ENCODE data around the gene TRANK1.
"Not testable (repeated sequence)": the region's sequence is repeated elsewhere in the genome, so short reads cannot be mapped to it uniquely, and the experiment has no call there.

The TRANK1 gene

GRCh38 chr3:36957063-36957462, 12.2 kb upstream of the TRANK1 start:
- DNase-seq (ENCODE audit: low read depth) = no peak

- DNase-seq (ENCODE audit: low read depth) = no peak
Measured at GRCh38 chr3:36956155-36956554, 11.3 kb upstream of the TRANK1 start.

DNA sequence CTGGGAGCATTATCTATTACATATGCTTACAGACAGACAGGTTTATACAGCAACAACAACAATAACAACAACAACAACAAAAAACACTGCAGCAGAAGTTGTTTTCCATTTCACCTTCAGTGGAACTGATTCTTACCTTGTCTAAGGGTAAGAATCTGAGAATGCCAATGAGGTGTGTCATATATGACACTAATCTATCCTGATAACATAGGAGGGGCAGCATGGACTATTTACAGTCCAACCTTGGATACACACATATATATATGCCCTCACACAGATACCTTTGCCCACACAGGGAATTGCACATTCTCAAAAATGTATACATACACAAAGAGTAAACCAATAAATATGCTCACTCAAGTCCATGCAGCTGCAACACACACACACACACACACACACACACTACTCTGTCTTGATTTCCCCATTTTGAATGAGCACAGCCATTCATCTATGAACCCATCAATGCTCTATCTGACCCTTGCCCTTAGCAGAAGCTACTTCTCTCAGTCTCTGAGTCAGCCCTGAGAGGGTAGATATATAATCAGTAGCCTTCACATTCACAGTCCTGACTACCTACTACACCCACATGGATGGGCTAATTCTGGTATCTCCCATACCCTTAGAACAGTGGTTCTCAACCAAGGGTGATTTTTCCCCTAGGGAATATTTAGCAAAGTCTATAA, 9.7 kb upstream of the TRANK1 start:
- no peak for DNase-seq (ENCODE audit: low read depth)

DNA sequence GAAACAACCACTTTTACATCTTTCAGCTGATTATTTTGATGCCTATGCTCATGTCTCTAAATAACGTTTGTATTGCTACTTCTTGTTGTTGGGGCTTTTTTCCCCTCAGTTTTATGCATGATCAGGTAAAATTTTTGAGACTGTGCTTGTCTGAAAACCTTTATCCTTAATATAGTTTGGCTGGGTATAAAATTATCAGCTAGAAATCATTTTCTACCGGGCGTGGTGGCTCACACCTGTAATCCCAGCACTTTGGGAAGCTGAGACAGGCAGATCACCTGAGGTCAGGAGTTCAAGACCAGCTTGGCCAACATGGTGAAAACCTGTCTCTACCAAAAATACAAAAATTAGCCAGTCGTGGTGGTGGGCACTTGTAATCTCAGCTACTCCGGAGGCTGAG, 3.0 kb upstream of the TRANK1 start:
- not testable (repeated sequence) for DNase-seq (ENCODE audit: low read depth)

DNA sequence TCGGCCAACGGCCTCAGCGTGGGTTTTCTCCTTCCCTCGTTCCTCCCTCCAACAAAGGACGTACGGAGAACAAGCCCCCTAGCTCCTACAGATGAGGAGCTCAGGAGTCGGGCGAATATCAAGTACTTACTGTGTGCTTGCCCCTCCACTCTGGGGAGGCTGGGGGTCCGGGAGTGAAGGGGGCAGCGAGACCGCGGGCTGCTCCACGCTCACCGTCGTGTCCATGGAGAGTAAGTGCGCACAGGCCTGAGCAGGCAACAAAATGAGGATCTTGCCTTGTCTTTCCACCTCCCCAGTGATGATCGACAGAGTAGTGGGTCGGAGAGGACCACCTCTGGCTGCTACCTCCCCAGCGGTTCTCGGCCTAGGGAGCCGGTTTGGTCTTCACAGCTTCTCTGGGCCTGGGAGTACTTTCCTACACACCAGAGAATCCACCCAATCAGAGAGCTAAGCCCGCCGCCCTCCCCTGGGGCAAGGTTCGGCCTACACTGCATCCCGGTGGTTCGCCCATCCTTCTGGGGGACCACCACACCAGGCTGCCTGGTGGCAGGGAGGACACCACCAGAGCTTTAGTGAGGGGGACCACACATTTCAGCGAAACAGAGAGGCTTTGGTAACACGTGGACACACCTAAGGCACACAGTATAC, 603 bp upstream of the TRANK1 start:
- no peak for DNase-seq (ENCODE audit: low read depth)

- DNase-seq (ENCODE audit: low read depth) = no peak
Measured at GRCh38 chr3:36944012-36944640, 728 bp downstream of the TRANK1 start.

- no peak for DNase-seq (ENCODE audit: low read depth)
Measured at GRCh38 chr3:36943601-36944000, 1.3 kb downstream of the TRANK1 start.

DNA sequence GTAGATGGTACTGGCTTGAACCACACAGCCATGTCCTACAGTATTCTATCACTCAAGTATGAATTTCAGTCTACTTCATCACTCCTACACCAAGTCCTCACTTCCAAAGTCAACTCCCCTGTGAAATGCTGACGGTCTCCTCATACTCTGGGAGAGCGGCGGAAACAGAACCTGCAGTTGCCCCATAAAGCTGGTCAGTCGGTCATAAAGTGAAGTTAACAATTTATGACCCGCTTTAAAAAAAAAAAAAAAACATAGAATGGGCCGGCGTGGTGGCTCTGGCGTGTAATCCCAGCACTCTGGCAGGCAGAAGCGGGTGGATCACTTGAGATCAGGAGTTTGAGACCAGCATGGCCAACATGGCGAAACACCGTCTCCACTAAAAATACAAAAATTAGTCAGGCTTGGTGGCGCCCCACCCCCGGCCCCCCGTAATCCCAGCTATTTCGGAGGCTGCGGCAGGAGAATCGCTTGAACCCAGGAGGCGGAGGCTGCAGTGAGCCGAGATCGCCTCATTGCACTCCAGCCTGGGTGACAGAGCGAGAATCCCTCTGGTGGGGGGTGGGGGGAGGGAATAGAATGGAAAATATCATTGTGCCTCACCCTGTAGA, 2.1 kb downstream of the TRANK1 start:
- no peak for DNase-seq (ENCODE audit: low read depth)

- DNase-seq (ENCODE audit: low read depth) = no peak
Measured at GRCh38 chr3:36941658-36942057, 3.2 kb downstream of the TRANK1 start.

GRCh38 chr3:36941162-36941561, 3.7 kb downstream of the TRANK1 start:
- DNase-seq (ENCODE audit: low read depth) = no peak

- no peak for DNase-seq (ENCODE audit: low read depth)
Measured at GRCh38 chr3:36937492-36937891, 7.4 kb downstream of the TRANK1 start.

DNA sequence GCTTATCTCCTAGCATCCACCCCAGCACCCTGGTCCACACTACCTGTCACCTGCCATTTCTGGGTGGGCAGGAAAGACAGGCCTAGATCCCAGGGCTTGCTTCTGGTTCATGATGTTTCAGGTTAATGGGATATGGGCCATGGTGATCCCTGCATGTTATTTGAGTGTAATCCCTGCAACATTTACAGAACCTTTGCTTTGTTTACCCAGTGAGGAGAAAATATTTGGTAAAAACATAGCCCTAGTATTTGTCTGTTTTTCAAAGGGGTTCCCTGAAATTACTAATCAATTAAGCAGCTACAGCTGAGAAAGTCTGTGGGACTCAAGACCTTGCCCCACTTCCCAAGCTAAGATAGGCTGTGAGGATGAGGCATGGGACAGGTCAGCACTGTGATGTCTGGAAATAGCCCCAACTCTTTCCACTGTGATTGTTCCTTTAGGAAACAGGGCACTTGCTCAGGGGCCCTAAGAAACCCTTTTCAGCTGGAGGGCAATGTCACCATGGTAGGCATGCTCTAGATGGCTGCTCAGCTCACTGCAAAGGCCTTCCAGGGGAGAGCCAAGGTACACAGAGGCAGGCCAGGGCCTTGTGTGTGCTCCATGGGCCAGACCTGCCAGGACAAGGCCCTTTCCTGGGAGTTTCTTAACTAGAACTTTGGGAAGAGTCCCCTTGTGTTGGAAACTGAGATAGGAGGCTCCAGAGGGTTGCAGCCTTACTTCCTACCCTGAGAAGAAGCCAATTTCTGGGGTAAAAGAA, 11.1 kb downstream of the TRANK1 start:
- DNase-seq (ENCODE audit: low read depth) = no peak

- not testable (repeated sequence) for DNase-seq (ENCODE audit: low read depth)
Measured at GRCh38 chr3:36931424-36931823, 13.4 kb downstream of the TRANK1 start.

DNA sequence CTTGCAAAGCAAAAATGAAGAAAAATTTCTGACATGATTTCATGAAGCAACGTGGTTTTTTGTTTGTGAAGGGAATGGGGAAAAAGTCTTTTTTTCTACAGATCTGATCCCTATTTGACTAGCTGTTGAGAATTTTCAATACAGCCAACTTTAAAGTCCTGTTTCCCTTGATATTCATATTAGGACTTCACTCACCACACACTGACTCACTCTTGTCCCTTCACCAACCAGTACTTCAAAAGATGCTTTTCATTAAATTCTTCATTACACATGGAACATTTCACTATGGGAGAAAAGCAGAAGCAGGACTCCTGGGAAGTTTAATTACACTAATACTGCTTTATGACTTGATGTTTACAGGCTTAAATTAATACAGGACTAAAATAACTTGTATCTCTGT, 16.6 kb downstream of the TRANK1 start:
- no peak for DNase-seq (ENCODE audit: low read depth)

DNA sequence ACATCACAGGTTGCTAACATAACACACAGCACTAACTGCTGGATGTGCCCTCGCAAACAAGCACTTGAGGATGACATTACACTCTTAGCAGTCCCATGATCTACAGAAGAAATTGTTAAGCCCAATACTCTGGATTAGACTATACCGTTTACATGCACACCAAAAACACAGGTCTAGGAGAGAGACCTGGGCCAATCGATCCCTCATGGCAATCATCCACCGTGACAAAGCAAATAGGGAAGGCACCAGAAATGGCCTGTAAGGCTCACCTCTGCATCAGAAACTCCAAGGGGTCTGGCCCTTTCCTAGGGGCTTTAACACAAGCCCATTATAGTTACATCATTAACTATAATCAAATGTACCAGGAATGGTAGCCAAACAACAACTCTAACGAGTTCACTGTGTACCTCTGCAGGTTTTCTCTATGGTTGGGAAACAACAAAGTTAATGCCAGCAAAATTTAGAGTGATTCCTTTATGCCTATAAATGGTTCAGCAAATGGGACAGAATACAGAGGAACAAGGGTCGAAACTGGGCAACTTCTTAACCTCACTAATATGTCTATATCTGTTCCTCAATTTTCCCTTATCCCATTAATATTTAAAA, 18.5 kb downstream of the TRANK1 start:
- no peak for DNase-seq (ENCODE audit: low read depth)

GRCh38 chr3:36924744-36925521, 19.9 kb downstream of the TRANK1 start:
- no peak for DNase-seq (ENCODE audit: low read depth)

DNA sequence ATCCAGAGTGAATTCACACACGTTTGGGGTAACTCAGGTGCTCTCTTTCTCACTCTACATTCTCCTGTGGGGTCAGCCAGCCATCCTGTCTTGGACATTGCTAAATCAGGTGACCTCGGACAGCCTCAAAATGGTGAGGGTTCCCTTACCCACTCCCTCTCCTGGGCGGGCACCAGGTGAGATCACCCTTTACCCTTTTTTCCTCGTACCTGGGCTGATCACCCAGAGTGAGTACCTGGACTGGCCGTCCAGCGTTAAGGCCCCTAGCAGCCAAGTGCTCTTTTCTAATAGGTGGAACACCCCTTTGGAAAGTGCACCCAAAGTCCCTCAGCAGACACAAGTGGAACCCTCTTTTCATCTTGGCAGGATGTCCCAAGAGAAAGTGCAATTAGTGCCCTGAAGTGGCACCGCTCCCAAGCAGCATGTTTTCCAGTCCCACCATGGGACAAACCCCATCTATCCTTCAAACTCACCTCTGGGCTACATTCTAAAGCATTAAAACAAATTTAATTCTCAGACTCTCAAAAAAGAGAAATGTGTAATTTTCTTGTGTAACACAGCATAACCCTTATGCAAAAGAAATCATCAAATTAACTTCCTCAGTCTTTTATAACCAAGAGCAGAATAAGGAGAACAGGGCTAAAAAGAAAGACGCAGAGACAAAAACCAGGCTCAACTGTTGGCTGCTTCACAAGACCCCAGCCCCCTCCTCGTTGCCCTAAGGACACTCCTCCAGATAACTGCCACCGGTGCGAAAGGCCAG, 20.7 kb downstream of the TRANK1 start:
- DNase-seq (ENCODE audit: low read depth) = no peak

DNA sequence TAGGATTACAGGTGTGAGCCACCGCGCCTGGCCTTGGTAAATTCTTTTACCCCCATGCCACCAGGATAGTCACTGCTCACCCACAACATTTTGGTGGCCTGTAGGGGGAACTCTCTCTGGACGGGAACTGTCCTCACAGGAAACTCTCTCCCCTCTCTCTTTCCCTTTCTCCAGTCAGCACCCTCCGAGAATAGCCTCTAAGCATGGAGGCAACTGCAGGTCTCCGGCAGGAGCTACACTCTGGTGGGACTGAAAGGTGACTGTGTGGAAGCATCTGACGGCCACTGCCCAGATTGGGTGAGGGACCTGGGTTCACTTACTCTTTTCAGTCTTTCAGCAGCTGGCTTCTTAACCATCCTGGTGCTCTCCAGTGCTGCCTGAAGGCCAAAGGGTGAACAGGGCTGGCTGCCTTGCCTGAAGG, 21.3 kb downstream of the TRANK1 start:
- DNase-seq (ENCODE audit: low read depth) = no peak

DNA sequence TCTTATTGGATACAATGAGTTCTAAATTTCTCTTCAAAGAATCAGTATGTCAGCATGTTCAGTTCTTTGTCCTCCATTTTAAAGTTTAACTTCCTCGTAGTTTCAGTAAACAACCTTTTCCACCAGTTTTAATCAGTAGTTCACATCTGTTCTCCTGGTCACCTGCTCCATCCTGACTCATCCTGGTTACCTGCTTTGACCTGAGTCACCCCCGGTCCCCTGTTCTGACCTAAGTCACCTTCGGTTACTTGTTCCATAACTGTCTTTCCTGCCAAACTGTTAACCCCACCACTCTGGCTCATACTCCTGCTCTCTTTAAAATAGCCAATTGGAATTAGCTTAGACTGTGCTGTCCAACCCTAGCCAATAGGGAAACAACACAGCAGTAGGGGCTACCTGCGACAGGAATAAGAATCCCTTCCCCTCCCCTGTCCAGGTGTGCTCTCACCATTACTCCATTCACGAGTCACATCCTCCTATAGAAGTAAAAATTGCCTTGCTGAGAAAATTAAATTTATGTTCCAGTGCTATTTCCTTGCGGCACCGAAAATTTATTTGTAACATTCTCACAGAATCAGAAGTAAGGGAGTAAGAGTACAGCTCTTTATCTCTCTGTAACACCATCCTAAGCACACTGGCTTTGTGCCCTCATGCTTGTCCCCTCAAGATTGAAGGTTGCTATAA, 23.8 kb downstream of the TRANK1 start:
- no peak for DNase-seq (ENCODE audit: low read depth)

Data from stimulated activated CD8-positive, alpha-beta memory T cell treated with anti-CD3 and anti-CD28 coated beads, Interleukin-7, amount 100 ng/mL, for 24 hours (primary cell).